HAP-1 (cell line): Measurements from ENCODE around the gene ADH7.
"Not testable (repeated sequence)": the region's sequence is repeated elsewhere in the genome, so short reads cannot be mapped to it uniquely, and the experiment has no call there.

Source experiments
- DNase-seq, 2 experiments: peaks; one replicate each; pipeline ENCODE4 v3.0.0-alpha.2; 2016 to 2020; ENCODE audit warnings: low spot score in 2 of 2
- H3K27me3 ChIP-seq: fragments of 250-450 bp; sonication (Bioruptor Pico); 2 replicates; pipeline ENCODE4 v1.5.1; 2020; ENCODE audit warnings: low read depth, mild to moderate bottlenecking, moderate library complexity
- H3K36me3 ChIP-seq: fragments of 250-450 bp; sonication (Bioruptor Pico); replicated peaks from 2 replicates; pipeline ENCODE4 v1.5.1; 2020; ENCODE audit warnings: mild to moderate bottlenecking
- H3K4me1 ChIP-seq: fragments of 250-450 bp; sonication (Bioruptor Pico); 2 replicates; pipeline ENCODE4 v1.5.1; 2020; ENCODE audit warnings: mild to moderate bottlenecking
- H3K4me3 ChIP-seq: fragments of 250-450 bp; sonication (Bioruptor Pico); 2 replicates; pipeline ENCODE4 v1.5.1; 2020; ENCODE audit warnings: mild to moderate bottlenecking, moderate library complexity
- H3K9me3 ChIP-seq: fragments of 250-450 bp; sonication (Bioruptor Pico); 2 replicates; pipeline ENCODE4 v1.5.1; 2020; ENCODE audit warnings: mild to moderate bottlenecking, moderate library complexity
- in situ Hi-C: fragments of 300-500 bp; cut with MboI; formaldehyde crosslinking; loops from 3 replicates; pipeline ENCODE4 v1.14.3; 2020; ENCODE audit warnings: low sequenced_read_pairs, inconsistent platforms, mixed read lengths

The ADH7 gene

GRCh38 chr4:99447513-99447912 lies 12.4 kb upstream of the ADH7 start:
- no peaks in the 10 kb centered on the region for H3K36me3 ChIP-seq
- no peaks in the 10 kb centered on the region for H3K27me3 ChIP-seq
- no peak overlapping the region for H3K4me3 ChIP-seq
- in situ Hi-C loops = no loop called here
- no peaks in the 10 kb centered on the region for H3K4me1 ChIP-seq
- H3K9me3 ChIP-seq = no peaks in the 10 kb centered on the region
- no peak for DNase-seq

GRCh38 chr4:99447079-99447478 lies 11.9 kb upstream of the ADH7 start:
- Histone ChIP-seq H3K4me1 (no peaks in the 10 kb centered on the region), H3K4me3 (no peak overlapping the region), H3K9me3 (no peaks in the 10 kb centered on the region), H3K36me3 (no peaks in the 10 kb centered on the region), H3K27me3 (no peaks in the 10 kb centered on the region)
- no peak for DNase-seq
- in situ Hi-C loops = no loop called here

- Histone ChIP-seq H3K4me3 (no peak overlapping the region), H3K36me3 (no peaks in the 10 kb centered on the region), H3K27me3 (no peaks in the 10 kb centered on the region), H3K9me3 (no peaks in the 10 kb centered on the region), H3K4me1 (no peaks in the 10 kb centered on the region)
- in situ Hi-C loops = no loop called here
- DNase-seq = no peak
Measured at GRCh38 chr4:99438405-99438780, 3.3 kb upstream of the ADH7 start.

- no peaks in the 10 kb centered on the region for H3K4me1 ChIP-seq
- DNase-seq = no peak
- in situ Hi-C loops = no loop called here
- no peaks in the 10 kb centered on the region for H3K9me3 ChIP-seq
- H3K36me3 ChIP-seq = no peaks in the 10 kb centered on the region
- no peaks in the 10 kb centered on the region for H3K27me3 ChIP-seq
- H3K4me3 ChIP-seq = no peak overlapping the region
Measured at GRCh38 chr4:99437723-99438404, 2.7 kb upstream of the ADH7 start.

GRCh38 chr4:99436976-99437722 lies 2.0 kb upstream of the ADH7 start:
- Histone ChIP-seq H3K9me3 (no peaks in the 10 kb centered on the region), H3K36me3 (no peaks in the 10 kb centered on the region), H3K27me3 (no peaks in the 10 kb centered on the region), H3K4me1 (no peaks in the 10 kb centered on the region), H3K4me3 (no peak overlapping the region)
- DNase-seq = no peak
- in situ Hi-C loops = no loop called here

- Histone ChIP-seq H3K36me3 (no peaks in the 10 kb centered on the region), H3K4me1 (no peaks in the 10 kb centered on the region), H3K27me3 (no peaks in the 10 kb centered on the region), H3K9me3 (no peaks in the 10 kb centered on the region), H3K4me3 (no peak overlapping the region)
- in situ Hi-C loops = no loop called here
- DNase-seq = no peak
Measured at GRCh38 chr4:99436462-99436861, 1.3 kb upstream of the ADH7 start.

GRCh38 chr4:99430106-99430505 lies 5.0 kb downstream of the ADH7 start:
- in situ Hi-C loops = no loop called here
- no peak overlapping the region for H3K4me3 ChIP-seq
- no peaks in the 10 kb centered on the region for H3K27me3 ChIP-seq
- no peaks in the 10 kb centered on the region for H3K9me3 ChIP-seq
- H3K36me3 ChIP-seq = no peaks in the 10 kb centered on the region
- H3K4me1 ChIP-seq = no peaks in the 10 kb centered on the region
- no peak for DNase-seq

- Histone ChIP-seq H3K4me1 (no peaks in the 10 kb centered on the region), H3K27me3 (no peaks in the 10 kb centered on the region), H3K4me3 (no peak overlapping the region), H3K36me3 (no peaks in the 10 kb centered on the region), H3K9me3 (no peaks in the 10 kb centered on the region)
- no peak for DNase-seq
- in situ Hi-C loops = no loop called here
Measured at GRCh38 chr4:99417125-99417524, 18.0 kb downstream of the ADH7 start.

- H3K36me3 ChIP-seq, H3K9me3 ChIP-seq, H3K27me3 ChIP-seq, in situ Hi-C loops, H3K4me3 ChIP-seq, H3K4me1 ChIP-seq: not testable (repeated sequence)
- peak in 1 of 2 experiments; percentile 12 for DNase-seq
Measured at GRCh38 chr4:99415762-99416161, 19.4 kb downstream of the ADH7 start.

- H3K9me3 ChIP-seq, H3K4me3 ChIP-seq, in situ Hi-C loops, H3K4me1 ChIP-seq, H3K27me3 ChIP-seq, H3K36me3 ChIP-seq, DNase-seq: not testable (repeated sequence)
Measured at GRCh38 chr4:99414902-99415301, 20.2 kb downstream of the ADH7 start.

- DNase-seq = no peak
- in situ Hi-C loops = no loop called here
- Histone ChIP-seq H3K4me1 (no peaks in the 10 kb centered on the region), H3K27me3 (no peaks in the 10 kb centered on the region), H3K4me3 (no peak overlapping the region), H3K9me3 (no peaks in the 10 kb centered on the region), H3K36me3 (no peaks in the 10 kb centered on the region)
Measured at GRCh38 chr4:99414401-99414800, 20.7 kb downstream of the ADH7 start.

GRCh38 chr4:99413140-99413539 lies 22.0 kb downstream of the ADH7 start:
- in situ Hi-C loops = no loop called here
- Histone ChIP-seq H3K9me3 (no peaks in the 10 kb centered on the region), H3K27me3 (no peaks in the 10 kb centered on the region), H3K36me3 (no peaks in the 10 kb centered on the region), H3K4me3 (no peak overlapping the region), H3K4me1 (peaks cover 3% of the 10 kb centered on the region; the same call in 1 of the 2 replicates)
- DNase-seq = no peak

GRCh38 chr4:99411041-99411440 lies 24.1 kb downstream of the ADH7 start:
- H3K27me3 ChIP-seq = no peaks in the 10 kb centered on the region
- no peak overlapping the region for H3K4me3 ChIP-seq
- in situ Hi-C loops = no loop called here
- no peak for DNase-seq
- no peaks in the 10 kb centered on the region for H3K9me3 ChIP-seq
- no peaks in the 10 kb centered on the region for H3K36me3 ChIP-seq
- H3K4me1 ChIP-seq = peaks cover 3% of the 10 kb centered on the region; the same call in 1 of the 2 replicates

GRCh38 chr4:99410075-99410474 lies 25.1 kb downstream of the ADH7 start:
- Histone ChIP-seq H3K4me1 (peaks cover 3% of the 10 kb centered on the region; the same call in 1 of the 2 replicates), H3K36me3 (no peaks in the 10 kb centered on the region), H3K9me3 (no peaks in the 10 kb centered on the region), H3K4me3 (no peak overlapping the region), H3K27me3 (no peaks in the 10 kb centered on the region)
- no peak for DNase-seq
- in situ Hi-C loops = no loop called here
